ENCODE data around the gene BHLHE40.
A peak's percentile ranks its signal among the peaks of the same experiment; 100 is the strongest.

Gene BHLHE40

GRCh38 chr3:4982773-4983738, 3.8 kb downstream of the BHLHE40 start:
- H3K27me3 ChIP-seq (replicated peaks; ENCODE audit: insufficient read depth, low read length), result no peaks in the 10 kb centered on the region
- no peak overlapping the region for H2AFZ ChIP-seq (ENCODE audit: low read length)
- H3K9me3 ChIP-seq (replicated peaks; ENCODE audit: insufficient read depth, low read length), result no peaks in the 10 kb centered on the region
- no peaks in the 10 kb centered on the region for H3K9me2 ChIP-seq (replicated peaks; ENCODE audit: insufficient read depth, low read length)
- H3K4me2 ChIP-seq (ENCODE audit: low read depth, low read length), result peak overlapping the region; percentile 26; the same call in 1 of the 2 replicates
- TF ChIP-seq EZH2 (optimal IDR thresholded peaks at IDR 0.05; ENCODE audit: low read depth, low read length), result no peak
- no peak for TF ChIP-seq EZH2phosphoT487 (IDR thresholded peaks at IDR 0.05; ENCODE audit: low read length)
- TF ChIP-seq CTCF (IDR thresholded peaks at IDR 0.05; ENCODE audit: low read length), result no peak
- H3K27ac ChIP-seq (ENCODE audit: low read length), result peak overlapping the region; percentile 59; the same call in 1 of the 2 replicates
- no peak overlapping the region for H3K4me3 ChIP-seq (ENCODE audit: low read length)
- peaks cover 17% of the 10 kb centered on the region for H3K4me1 ChIP-seq (ENCODE audit: low read length)
- H3K9ac ChIP-seq (ENCODE audit: low read length), result no peak overlapping the region
- no peak for DNase-seq
- no peaks in the 10 kb centered on the region; the same call in 1 of the 2 replicates for H3K36me3 ChIP-seq (replicated peaks; ENCODE audit: insufficient read depth, low read length)
- peaks cover 9% of the 10 kb centered on the region; the same call in 1 of the 2 replicates for H3K79me2 ChIP-seq (ENCODE audit: low read length)
- H4K20me1 ChIP-seq (ENCODE audit: insufficient read depth, low read length), result no peaks in the 10 kb centered on the region
- peaks cover 39% of the 10 kb centered on the region for H3F3A ChIP-seq (ENCODE audit: insufficient read depth, low read length)

- Histone ChIP-seq H3K9ac (ENCODE audit: low read length) (no peak overlapping the region), H2AFZ (ENCODE audit: low read length) (no peak overlapping the region), H3K27me3 (replicated peaks; ENCODE audit: insufficient read depth, low read length) (no peaks in the 10 kb centered on the region), H3K4me3 (ENCODE audit: low read length) (no peak overlapping the region), H3K4me2 (ENCODE audit: low read depth, low read length) (peak overlapping the region; percentile 26), H3F3A (ENCODE audit: insufficient read depth, low read length) (peaks cover 30% of the 10 kb centered on the region), H3K9me3 (replicated peaks; ENCODE audit: insufficient read depth, low read length) (no peaks in the 10 kb centered on the region), H3K9me2 (replicated peaks; ENCODE audit: insufficient read depth, low read length) (no peaks in the 10 kb centered on the region), H3K27ac (ENCODE audit: low read length) (peak overlapping the region; percentile 59; the same call in 1 of the 2 replicates), H3K4me1 (ENCODE audit: low read length) (peaks cover 17% of the 10 kb centered on the region), H4K20me1 (ENCODE audit: insufficient read depth, low read length) (no peaks in the 10 kb centered on the region), H3K36me3 (replicated peaks; ENCODE audit: insufficient read depth, low read length) (no peaks in the 10 kb centered on the region; the same call in 1 of the 2 replicates), H3K79me2 (ENCODE audit: low read length) (peaks cover 9% of the 10 kb centered on the region; the same call in 1 of the 2 replicates)
- DNase-seq, result peak; percentile 42
- TF ChIP-seq EZH2phosphoT487 (IDR thresholded peaks at IDR 0.05; ENCODE audit: low read length), result no peak
- TF ChIP-seq EZH2 (optimal IDR thresholded peaks at IDR 0.05; ENCODE audit: low read depth, low read length), result no peak
- TF ChIP-seq CTCF (IDR thresholded peaks at IDR 0.05; ENCODE audit: low read length), result no peak
Observed at GRCh38 chr3:4983739-4984510, 4.7 kb downstream of the BHLHE40 start.

- Histone ChIP-seq H4K20me1 (ENCODE audit: insufficient read depth, low read length) (no peaks in the 10 kb centered on the region), H3K4me3 (ENCODE audit: low read length) (no peak overlapping the region), H3K4me2 (ENCODE audit: low read depth, low read length) (peak overlapping the region; percentile 26), H3K36me3 (replicated peaks; ENCODE audit: insufficient read depth, low read length) (no peaks in the 10 kb centered on the region; the same call in 1 of the 2 replicates), H3K9me3 (replicated peaks; ENCODE audit: insufficient read depth, low read length) (no peaks in the 10 kb centered on the region), H3K9ac (ENCODE audit: low read length) (no peak overlapping the region), H3K79me2 (ENCODE audit: low read length) (peaks cover 9% of the 10 kb centered on the region; the same call in 1 of the 2 replicates), H2AFZ (ENCODE audit: low read length) (no peak overlapping the region), H3K27me3 (replicated peaks; ENCODE audit: insufficient read depth, low read length) (no peaks in the 10 kb centered on the region), H3F3A (ENCODE audit: insufficient read depth, low read length) (peaks cover 28% of the 10 kb centered on the region), H3K4me1 (ENCODE audit: low read length) (peaks cover 17% of the 10 kb centered on the region), H3K9me2 (replicated peaks; ENCODE audit: insufficient read depth, low read length) (no peaks in the 10 kb centered on the region), H3K27ac (ENCODE audit: low read length) (peak overlapping the region; percentile 59; the same call in 1 of the 2 replicates)
- TF ChIP-seq EZH2phosphoT487 (IDR thresholded peaks at IDR 0.05; ENCODE audit: low read length), result no peak
- TF ChIP-seq CTCF (IDR thresholded peaks at IDR 0.05; ENCODE audit: low read length), result no peak
- no peak for TF ChIP-seq EZH2 (optimal IDR thresholded peaks at IDR 0.05; ENCODE audit: low read depth, low read length)
- no peak for DNase-seq
Observed at GRCh38 chr3:4984511-4984864, 5.3 kb downstream of the BHLHE40 start.
